A549 (cell line): Measurements from ENCODE around the gene TMED8. TPM values are rescaled to one million over a fixed set of nuclear protein-coding genes. Genes with fewer than 3 reads are reported as not detected.

ENCODE experiments used
- ATAC-seq, 2 experiments: fragments of 200-7000 bp in 1 of 2; fragments of >200 bp in 1 of 2; cut with Nextera tagmentation in 1 of 2; cut with Tn5 transposase in 1 of 2; 3 replicates each; pipeline versions ENCODE4 v1.8.0 to v1.9.1; 2018 to 2020; ENCODE audit warnings: mild to moderate bottlenecking in 1 of 2, moderate library complexity in 1 of 2
- CTCF ChIA-PET: fragments of 300-600 bp; sonication (Branson Sonifier 250); formaldehyde crosslinking; extraction: SDS; loops from one replicate; lab custom pipeline; 2021; ENCODE audit warnings: antibody characterized with exemption, inconsistent platforms; lab: Yijun Ruan, JAX
- POLR2A ChIA-PET: fragments of 350-600 bp; formaldehyde crosslinking; extraction: SDS; loops from one replicate; lab custom pipeline; 2021; ENCODE audit warnings: antibody characterized with exemption, inconsistent platforms; lab: Yijun Ruan, JAX
- DNase-seq, 2 experiments: peaks; one replicate each; pipeline versions ENCODE4 v3.0.0 to v3.0.0-alpha.2; 2011 to 2016; ENCODE audit warnings: low read depth in 1 of 2, low spot score in 1 of 2
- FAIRE-seq: peaks from 2 replicates; lab custom pipeline; 2011; peaks lifted over from hg19 to GRCh38; lab: Jason Lieb, UNC
- H3K27ac ChIP-seq, 2 experiments: fragments of >200 bp; sonication (Bioruptor Twin); formaldehyde crosslinking; 3 replicates each; pipeline ENCODE4 v1.5.1; 2016 to 2017
- H3K4me1 ChIP-seq: fragments of >200 bp; sonication (Bioruptor Twin); formaldehyde crosslinking; 3 replicates; pipeline ENCODE4 v1.6.1; 2016
- H3K4me2 ChIP-seq: fragments of >200 bp; sonication (Bioruptor Twin); formaldehyde crosslinking; 3 replicates; pipeline ENCODE4 v1.6.1; 2016
- H3K4me3 ChIP-seq: fragments of >200 bp; sonication (Bioruptor Twin); formaldehyde crosslinking; 3 replicates; pipeline ENCODE4 v1.5.1; 2016
- H3K9me3 ChIP-seq: fragments of >200 bp; sonication (Bioruptor Twin); formaldehyde crosslinking; 3 replicates; pipeline ENCODE4 v1.6.1; 2016
- CBX2 ChIP-seq: fragments of 200-600 bp; sonication (generic); IDR thresholded peaks from 2 replicates; pipeline ENCODE4 v1.6.1; 2016; ENCODE audit warnings: low read depth, mild to moderate bottlenecking, borderline replicate concordance
- CEBPB ChIP-seq, 2 experiments: fragments of >200 bp in 1 of 2; sonication (Bioruptor Twin) in 1 of 2; formaldehyde crosslinking in 1 of 2; IDR thresholded peaks; 2 replicates each; pipeline ENCODE4 v1.6.1; 2012 to 2016
- CHD2 ChIP-seq: fragments of 150-350 bp; IDR thresholded peaks from 2 replicates; pipeline ENCODE4 v1.6.1; 2014; ENCODE audit warnings: low read length; ENCODE audit not compliant: partially characterized antibody
- EHMT2 ChIP-seq: fragments of 200-600 bp; sonication (generic); IDR thresholded peaks from 2 replicates; pipeline ENCODE4 v1.6.1; 2016; ENCODE audit warnings: antibody characterized with exemption, low read depth, mild to moderate bottlenecking, moderate library complexity
- ESRRA ChIP-seq: fragments of 150-350 bp; IDR thresholded peaks from 2 replicates; pipeline ENCODE4 v1.6.1; 2014; ENCODE audit warnings: mild to moderate bottlenecking, low read length, borderline replicate concordance
- FOXS1 ChIP-seq: fragments of 250-450 bp; sonication (Bioruptor Pico); IDR thresholded peaks from 2 replicates; pipeline ENCODE4 v1.5.0; 2020; ENCODE audit warnings: mild to moderate bottlenecking, moderate library complexity
- HEYL ChIP-seq: fragments of 250-450 bp; sonication (Bioruptor Pico); IDR thresholded peaks from 2 replicates; pipeline ENCODE4 v1.8.0; 2021; ENCODE audit warnings: mild to moderate bottlenecking, moderate library complexity
- HMGXB4 ChIP-seq: fragments of 250-450 bp; sonication (Bioruptor Pico); IDR thresholded peaks from 2 replicates; pipeline ENCODE4 v1.5.0; 2021; ENCODE audit warnings: mild to moderate bottlenecking, moderate library complexity, borderline replicate concordance
- JUN ChIP-seq, 2 experiments: fragments of >200 bp; sonication (Bioruptor Twin); formaldehyde crosslinking; IDR thresholded peaks; 2 replicates in 1 of 2; 3 replicates in 1 of 2; pipeline ENCODE4 v1.6.1; 2016 to 2017
- JUNB ChIP-seq: fragments of >200 bp; sonication (Bioruptor Twin); formaldehyde crosslinking; IDR thresholded peaks from 2 replicates; pipeline ENCODE4 v1.6.1; 2016
- MAFK ChIP-seq: fragments of 450-650 bp; IDR thresholded peaks from 2 replicates; pipeline ENCODE4 v1.6.1; 2014; ENCODE audit not compliant: partially characterized antibody
- MAX ChIP-seq: IDR thresholded peaks from 2 replicates; pipeline ENCODE4 v1.6.1; 2012
- MAZ ChIP-seq: fragments of 150-350 bp; IDR thresholded peaks from 2 replicates; pipeline ENCODE4 v1.6.1; 2014; ENCODE audit warnings: antibody characterized with exemption, low read depth, low read length, borderline replicate concordance
- MYC ChIP-seq: IDR thresholded peaks from 2 replicates; pipeline ENCODE4 v1.6.1; 2012; ENCODE audit warnings: mild to moderate bottlenecking, inconsistent platforms, low read length, improper control_type of control experiment, borderline replicate concordance
- NFE2L2 ChIP-seq: fragments of 150-350 bp; conservative IDR thresholded peaks from 2 replicates; pipeline ENCODE4 v1.6.1; 2014; ENCODE audit warnings: low read length
- NPAS2 ChIP-seq: fragments of 250-450 bp; sonication (Bioruptor Pico); IDR thresholded peaks from 2 replicates; pipeline ENCODE4 v1.8.0; 2022; ENCODE audit warnings: mild to moderate bottlenecking, moderate library complexity, borderline replicate concordance
- PBX3 ChIP-seq: IDR thresholded peaks from 2 replicates; pipeline ENCODE4 v1.6.1; 2012
- POLR2A ChIP-seq: IDR thresholded peaks from 2 replicates; pipeline ENCODE4 v1.6.1; 2012; ENCODE audit warnings: mild to moderate bottlenecking, low read length
- RARB ChIP-seq: fragments of 250-450 bp; sonication (Bioruptor Pico); IDR thresholded peaks from 2 replicates; pipeline ENCODE4 v1.8.0; 2021; ENCODE audit warnings: mild to moderate bottlenecking, moderate library complexity
- REST ChIP-seq: fragments of 200-600 bp; sonication (generic); IDR thresholded peaks from 2 replicates; pipeline ENCODE4 v1.6.1; 2016; ENCODE audit warnings: antibody characterized with exemption, mild to moderate bottlenecking, moderate library complexity
- SMC3 ChIP-seq: fragments of >200 bp; sonication (Bioruptor Twin); formaldehyde crosslinking; IDR thresholded peaks from 3 replicates; pipeline ENCODE4 v1.6.1; 2018; ENCODE audit warnings: inconsistent platforms
- SREBF2 ChIP-seq: fragments of 450-650 bp; IDR thresholded peaks from 2 replicates; pipeline ENCODE4 v1.6.1; 2014; ENCODE audit warnings: mild to moderate bottlenecking, moderate library complexity
- USF2 ChIP-seq: fragments of 450-650 bp; IDR thresholded peaks from 2 replicates; pipeline ENCODE4 v1.6.1; 2014; ENCODE audit warnings: antibody characterized with exemption
- ZFP36 ChIP-seq: fragments of 450-650 bp; IDR thresholded peaks from 2 replicates; pipeline ENCODE4 v1.6.1; 2014; ENCODE audit warnings: borderline replicate concordance; ENCODE audit not compliant: partially characterized antibody
- ZSCAN20 ChIP-seq: fragments of 250-450 bp; sonication (Bioruptor Pico); IDR thresholded peaks from 2 replicates; pipeline ENCODE4 v1.8.0; 2022; ENCODE audit warnings: mild to moderate bottlenecking, moderate library complexity
- WGBS: methylation state at CpG from one replicate; pipeline ENCODE4 v1.1.6; 2017; ENCODE audit errors: missing lambda C conversion rate; 5-methylcytosine and 5-hydroxymethylcytosine counted together
- polyA plus RNA-seq, 4 experiments: library from polyadenylated mRNA; depleted of rRNA in 3 of 4; stranded (reverse); fragments of >200 nt; fragmentation: RNase III in 1 of 4; extraction: RNeasy Plus Mini Kit Qiagen cat#74134 plus additional on column Dnase treatment in 1 of 4; gene quantifications; 2 replicates in 3 of 4; 3 replicates in 1 of 4; pipeline ENCODE4 v1.2.3, GENCODE V29; 2011 to 2017

Gene TMED8
- polyA plus RNA-seq, 2 of the 4 experiments (the other 2 are of a cell fraction), result 8.8 to 13.9 TPM

GRCh38 chr14:77314539-77315457, 62.1 kb downstream of the TMED8 start:
- Histone ChIP-seq H3K4me1 (peaks cover 62% of the 10 kb centered on the region), H3K9me3 (no peaks in the 10 kb centered on the region), H3K4me2 (peak overlapping the region; percentile 71), H3K4me3 (no peak overlapping the region), H3K27ac (peak overlapping the region; percentile 73 to 76)
- ChIA-PET POLR2A (interaction anchor here (0.5 to 2.6 kb wide), 4 partner anchors 11 to 166 kb away, joined by 3 to 12 read pairs (median 9); no protein-coding TSS in a partner anchor), CTCF (interaction anchor here (0.6 to 11.3 kb wide), 33 partner anchors 9 to 608 kb away, joined by 3 to 622 read pairs (median 5); partner anchors contain the start of gene ZDHHC22)
- WGBS, result 72% methylated on average over 10 of the region's 10 CpGs
- TF ChIP-seq MAZ, result no peak
- TF ChIP-seq POLR2A, result no peak
- no peak for TF ChIP-seq PBX3
- TF ChIP-seq FOXS1, result no peak
- TF ChIP-seq CEBPB (IDR thresholded peaks at IDR 0.05), result no peak
- TF ChIP-seq SMC3, result no peak
- no peak for TF ChIP-seq NFE2L2
- TF ChIP-seq SREBF2, result no peak
- no peak for TF ChIP-seq HEYL
- no peak for TF ChIP-seq NPAS2 (CRISPR knock-in tag)
- no peak for TF ChIP-seq CBX2
- TF ChIP-seq ESRRA, result no peak
- DNase-seq, result no peak
- FAIRE-seq, result no peak
- peak in 1 of 2 experiments; percentile 9; a peak in 3 of 6 replicates for ATAC-seq

- H3K4me3 ChIP-seq, result no peak overlapping the region
- H3K27ac ChIP-seq, result peak overlapping the region; percentile 73 to 76
- ChIA-PET POLR2A (interaction anchor here (0.5 to 2.6 kb wide), 2 partner anchors 10 to 167 kb away, joined by 7 to 11 read pairs; no protein-coding TSS in a partner anchor), CTCF (interaction anchor here (0.6 to 11.3 kb wide), 8 partner anchors 10 to 607 kb away, joined by 3 to 622 read pairs (median 4); partner anchors contain the start of gene ZDHHC22)
- no peak for FAIRE-seq
- peak overlapping the region; percentile 71 for H3K4me2 ChIP-seq
- no peaks in the 10 kb centered on the region for H3K9me3 ChIP-seq
- H3K4me1 ChIP-seq, result peaks cover 56% of the 10 kb centered on the region
- peak; percentile 82 to 85 for ATAC-seq
- WGBS, result 0% methylated on average over 2 of the region's 2 CpGs
- DNase-seq, result peak in 1 of 2 experiments; percentile 84
- no peak for TF ChIP-seq EHMT2
- TF ChIP-seq USF2, result peak; percentile 65
- no peak for TF ChIP-seq NPAS2 (CRISPR knock-in tag)
- peak; percentile 52 to 90; a peak in 3 of 4 replicates for TF ChIP-seq CEBPB (IDR thresholded peaks at IDR 0.05)
- TF ChIP-seq PBX3, result no peak
- no peak for TF ChIP-seq ZSCAN20 (CRISPR knock-in tag)
- TF ChIP-seq HEYL, result no peak
- TF ChIP-seq REST, result no peak
- TF ChIP-seq MAX, result peak; percentile 94
- TF ChIP-seq HMGXB4 (CRISPR knock-in tag), result no peak
- no peak for TF ChIP-seq MYC
- TF ChIP-seq CHD2, result no peak
- TF ChIP-seq MAZ, result no peak
- no peak for TF ChIP-seq ZFP36
- no peak for TF ChIP-seq MAFK
- TF ChIP-seq ESRRA, result no peak
- no peak for TF ChIP-seq RARB (CRISPR knock-in tag)
- TF ChIP-seq JUN (IDR thresholded peaks at IDR 0.05), result peak; percentile 28; a peak in 2 of 5 replicates
- TF ChIP-seq JUNB, result peak; percentile 69
Measured at GRCh38 chr14:77314043-77314442, 62.9 kb downstream of the TMED8 start.
